IPS-18c (cell line): Measurements from ENCODE around the gene SCNN1B.
"Not testable (repeated sequence)": the region's sequence is repeated elsewhere in the genome, so short reads cannot be mapped to it uniquely, and the experiment has no call there.

Experiments used
- H3K4me3 ChIP-seq: 2 replicates; pipeline ENCODE4 v1.7.0; 2013; ENCODE audit warnings: low read depth, mild to moderate bottlenecking, low read length, moderate library complexity; ENCODE audit not compliant: insufficient read depth
- H3K9me3 ChIP-seq: one replicate; pipeline ENCODE4 v1.6.1; 2013; ENCODE audit warnings: mild to moderate bottlenecking, low read length, moderate library complexity; ENCODE audit not compliant: control insufficient read depth, insufficient read depth

The SCNN1B gene

GRCh38 chr16:23282568-23282967 is 19.5 kb upstream of the SCNN1B start:
- Histone ChIP-seq H3K9me3 (no peaks in the 10 kb centered on the region), H3K4me3 (no peak overlapping the region)

DNA sequence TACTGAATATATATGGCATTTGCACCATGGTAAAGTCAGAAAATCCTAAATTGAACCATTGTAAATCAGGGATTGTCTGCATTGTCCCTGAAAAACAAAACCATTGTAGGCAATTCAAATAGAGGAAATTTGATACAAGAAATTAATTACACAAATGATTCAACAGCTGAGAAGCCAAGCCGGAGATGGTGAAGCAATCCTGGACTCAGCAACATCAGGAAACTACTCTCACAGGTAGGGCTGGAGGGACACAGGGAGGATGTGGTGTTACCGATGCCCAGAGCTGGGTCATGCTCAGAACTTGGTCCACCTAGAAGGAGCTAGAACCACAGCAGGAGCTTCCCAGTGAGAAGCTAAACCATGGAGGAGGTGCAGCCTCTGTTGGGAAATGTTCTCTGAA is 18.5 kb upstream of the SCNN1B start:
- no peak overlapping the region for H3K4me3 ChIP-seq
- H3K9me3 ChIP-seq = no peaks in the 10 kb centered on the region

DNA sequence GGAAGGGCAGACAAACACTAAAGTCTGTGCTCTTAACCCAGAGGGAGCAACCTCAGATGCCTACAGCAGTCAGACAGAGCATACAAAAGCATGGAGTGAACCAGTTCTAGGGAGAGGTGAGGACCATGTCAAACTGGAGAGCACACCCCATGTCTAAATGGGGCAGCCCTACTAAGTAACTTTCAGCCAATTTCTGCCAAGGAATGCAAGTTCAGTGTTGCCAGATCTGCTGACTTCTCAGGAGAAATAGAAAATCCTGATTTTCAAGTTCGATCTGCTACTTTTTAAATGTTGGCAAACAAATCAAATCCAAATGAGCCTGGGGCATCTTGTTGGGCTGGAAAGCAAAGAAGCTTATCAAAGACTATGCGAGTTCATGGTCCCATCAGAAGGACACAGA is 17.5 kb upstream of the SCNN1B start:
- Histone ChIP-seq H3K9me3 (no peaks in the 10 kb centered on the region), H3K4me3 (no peak overlapping the region)

- H3K9me3 ChIP-seq = no peaks in the 10 kb centered on the region
- H3K4me3 ChIP-seq = no peak overlapping the region
Measured at GRCh38 chr16:23286131-23286532, 16.0 kb upstream of the SCNN1B start.

GRCh38 chr16:23288209-23288608 is 13.9 kb upstream of the SCNN1B start:
- Histone ChIP-seq H3K9me3 (no peaks in the 10 kb centered on the region), H3K4me3 (no peak overlapping the region)

DNA sequence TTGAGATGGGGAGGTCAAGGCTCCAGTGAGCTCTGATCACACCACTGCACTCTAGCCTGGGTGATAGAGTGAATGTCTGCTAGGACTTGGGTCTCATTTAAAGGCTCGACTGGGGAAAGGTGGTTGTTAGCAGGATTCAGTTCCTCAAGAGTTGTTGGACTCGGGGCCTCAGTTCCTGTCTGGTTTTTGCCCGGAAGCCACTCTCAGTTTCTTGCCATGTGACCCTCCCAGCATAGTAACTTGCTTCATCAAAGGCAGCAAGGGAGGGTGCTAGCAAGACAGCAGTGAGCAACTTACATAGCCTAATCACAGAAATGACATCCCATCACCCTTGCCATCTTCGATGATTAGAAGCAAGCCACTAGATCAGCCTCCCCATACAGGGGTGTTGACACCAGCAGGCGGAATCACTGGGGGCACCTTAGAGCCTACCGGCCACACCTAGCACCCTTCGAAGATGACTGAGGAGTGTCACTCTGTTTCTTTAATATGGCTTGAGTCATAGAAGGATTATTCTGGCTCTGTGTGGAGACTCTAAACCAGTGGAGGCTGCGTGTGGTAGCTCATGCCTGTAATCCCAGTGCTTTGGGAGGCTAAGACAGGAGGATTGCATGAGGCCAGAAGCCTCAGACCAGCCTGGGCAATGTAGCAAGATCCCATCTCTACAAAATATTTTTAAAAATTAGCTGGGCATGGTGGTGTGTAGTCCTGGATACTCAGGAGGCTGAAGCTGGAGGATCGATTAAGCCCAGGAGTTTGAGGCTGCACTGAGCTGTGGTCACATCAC is 13.2 kb upstream of the SCNN1B start:
- Histone ChIP-seq H3K4me3 (no peak overlapping the region), H3K9me3 (no peaks in the 10 kb centered on the region)

DNA sequence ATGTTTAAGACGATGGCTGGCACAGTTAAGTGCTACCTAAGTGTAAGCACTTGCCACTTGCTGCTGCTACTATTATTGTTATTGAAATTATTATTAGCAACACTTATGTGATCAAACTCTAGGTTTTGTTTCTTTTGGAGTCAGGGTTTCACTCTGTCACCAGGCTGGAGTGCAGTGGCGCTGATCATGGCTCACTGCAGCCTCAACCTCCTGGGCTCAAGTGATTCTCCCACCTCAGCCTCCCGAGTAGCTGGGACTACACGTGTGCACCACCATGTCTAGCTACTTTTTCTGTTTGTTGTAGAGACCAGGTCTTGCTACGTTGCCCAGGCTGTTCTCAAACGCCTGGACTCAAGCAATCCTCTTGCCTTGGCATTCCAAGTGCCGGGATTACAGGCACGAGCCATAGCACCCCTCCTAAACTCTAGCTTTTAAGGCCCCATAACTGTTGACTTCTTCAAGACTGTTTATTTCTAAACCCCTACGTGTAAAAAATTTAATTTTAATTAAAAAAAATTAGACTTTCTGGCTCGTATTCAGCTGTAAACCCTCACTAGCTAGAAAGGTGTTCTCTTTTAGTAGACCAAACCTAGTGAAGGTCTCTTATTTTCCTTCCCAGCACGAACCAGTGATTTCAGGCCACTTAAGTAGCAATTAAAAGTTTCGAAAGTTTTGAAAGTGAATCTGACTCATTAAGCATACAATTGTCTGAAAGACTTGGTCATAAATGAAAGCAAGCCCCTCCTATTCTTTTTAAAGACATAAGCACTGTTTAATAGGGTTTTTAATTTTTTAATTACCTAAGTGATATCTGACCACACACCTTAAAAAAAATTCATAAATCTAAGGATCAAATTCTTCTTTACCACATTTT is 11.7 kb upstream of the SCNN1B start:
- Histone ChIP-seq H3K9me3 (no peaks in the 10 kb centered on the region), H3K4me3 (no peak overlapping the region)

- Histone ChIP-seq H3K4me3 (no peak overlapping the region), H3K9me3 (no peaks in the 10 kb centered on the region)
Measured at GRCh38 chr16:23293016-23293415, 9.1 kb upstream of the SCNN1B start.

DNA sequence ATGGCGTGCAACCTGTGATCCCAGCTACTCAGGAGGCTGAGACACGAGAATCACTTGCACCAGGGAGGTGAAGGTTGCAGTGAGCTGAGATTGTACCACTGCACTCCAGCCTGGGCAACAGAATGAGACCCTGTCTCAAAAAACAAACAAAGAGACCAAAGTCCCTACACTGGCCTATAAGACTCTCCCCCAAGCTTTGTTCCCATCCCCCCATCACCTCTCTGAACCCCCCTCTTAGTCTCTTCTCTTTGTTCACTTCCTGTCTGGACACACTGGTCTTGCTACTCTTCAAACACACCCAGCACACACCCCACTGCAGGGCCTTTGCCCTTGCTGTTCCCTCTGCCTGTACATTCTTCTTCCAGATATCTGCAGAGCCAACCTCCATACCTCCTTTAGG is 7.8 kb upstream of the SCNN1B start:
- H3K9me3 ChIP-seq = no peaks in the 10 kb centered on the region
- H3K4me3 ChIP-seq = no peak overlapping the region

- Histone ChIP-seq H3K4me3 (no peak overlapping the region), H3K9me3 (peaks cover 4% of the 10 kb centered on the region)
Measured at GRCh38 chr16:23296994-23297393, 5.1 kb upstream of the SCNN1B start.

DNA sequence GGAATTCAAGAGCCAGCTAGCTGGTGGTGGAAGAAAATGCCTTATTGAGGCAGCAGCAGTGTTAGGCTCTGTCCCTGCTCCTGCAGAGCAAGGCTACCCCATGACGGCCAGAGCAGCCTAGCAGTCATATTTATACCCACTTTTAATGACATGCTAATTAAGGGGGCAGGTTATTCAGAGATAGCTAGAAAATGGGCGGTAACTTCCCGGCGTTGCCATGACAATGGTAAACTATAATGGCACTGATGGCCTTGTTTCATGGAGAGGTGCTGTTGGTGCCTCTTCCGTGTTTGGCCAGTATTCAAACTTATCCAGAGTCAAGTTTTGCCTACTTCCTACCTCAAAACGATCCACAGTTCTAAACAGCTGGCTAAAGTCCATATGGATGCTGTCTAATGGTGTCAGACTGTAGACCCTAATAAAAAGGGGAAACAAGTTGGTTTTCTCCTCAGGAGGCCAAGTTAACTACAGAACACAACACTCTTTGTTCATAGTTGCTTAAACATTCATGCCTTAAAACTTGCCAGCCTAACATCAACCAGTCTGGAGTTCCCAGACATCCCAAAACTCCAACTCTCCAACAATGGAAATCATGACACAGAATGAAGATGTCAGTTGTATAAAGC is 3.7 kb upstream of the SCNN1B start:
- Histone ChIP-seq H3K9me3 (peaks cover 6% of the 10 kb centered on the region), H3K4me3 (no peak overlapping the region)

DNA sequence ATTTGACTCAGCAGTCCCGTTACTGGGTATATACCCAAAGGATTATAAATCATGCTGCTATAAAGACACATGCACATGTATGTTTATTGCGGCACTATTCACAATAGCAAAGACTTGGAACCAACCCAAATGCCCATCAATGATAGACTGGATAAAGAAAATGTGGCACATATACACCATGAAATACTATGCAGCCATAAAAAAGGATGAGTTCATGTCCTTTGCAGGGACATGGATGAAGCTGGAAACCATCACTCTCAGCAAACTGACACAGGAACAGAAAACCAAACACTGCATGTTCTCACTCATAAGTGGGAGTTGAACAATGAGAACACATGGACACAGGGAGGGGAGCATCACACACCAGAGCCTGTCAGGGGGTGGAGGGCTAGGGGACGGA is 2.3 kb upstream of the SCNN1B start:
- H3K4me3 ChIP-seq, H3K9me3 ChIP-seq: not testable (repeated sequence)

DNA sequence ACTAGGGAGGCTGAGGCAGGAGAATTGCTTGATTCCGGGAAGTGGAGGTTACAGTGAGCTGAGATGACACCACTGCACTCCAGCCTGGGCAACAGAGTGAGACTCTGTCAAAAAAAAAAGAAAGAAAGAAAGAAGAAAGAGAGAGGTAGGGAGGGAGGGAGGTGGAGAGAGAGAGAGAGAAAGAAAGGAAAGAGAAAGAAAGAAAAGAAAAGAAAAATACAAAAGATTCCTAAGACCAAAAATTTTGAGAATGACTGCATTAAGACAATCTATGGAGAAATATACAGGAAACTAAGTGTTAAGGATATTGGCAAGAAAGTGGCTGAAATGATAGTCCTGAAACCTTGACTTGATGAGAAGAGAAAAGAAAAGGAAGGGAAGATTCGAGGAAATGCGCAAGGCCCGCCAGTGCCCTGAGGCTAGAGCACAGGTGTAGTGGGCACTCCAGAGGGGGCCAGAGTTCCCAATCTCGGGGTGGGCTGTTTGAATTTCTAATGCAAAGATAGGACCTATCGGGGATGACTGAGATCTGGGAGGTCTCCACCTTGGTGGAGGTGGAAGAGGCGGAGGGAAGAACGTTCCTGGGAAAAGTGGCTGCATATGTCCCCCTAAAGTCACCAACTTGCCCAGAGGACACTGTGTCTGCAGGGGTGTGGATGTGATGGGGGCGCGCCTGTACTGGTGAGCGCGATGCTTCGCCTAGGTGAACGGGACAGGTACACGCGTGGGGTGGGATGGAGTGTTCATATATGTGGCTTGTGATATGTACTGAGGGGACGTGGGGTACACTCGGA is 654 bp upstream of the SCNN1B start:
- peak overlapping the region; percentile 65 for H3K4me3 ChIP-seq

DNA sequence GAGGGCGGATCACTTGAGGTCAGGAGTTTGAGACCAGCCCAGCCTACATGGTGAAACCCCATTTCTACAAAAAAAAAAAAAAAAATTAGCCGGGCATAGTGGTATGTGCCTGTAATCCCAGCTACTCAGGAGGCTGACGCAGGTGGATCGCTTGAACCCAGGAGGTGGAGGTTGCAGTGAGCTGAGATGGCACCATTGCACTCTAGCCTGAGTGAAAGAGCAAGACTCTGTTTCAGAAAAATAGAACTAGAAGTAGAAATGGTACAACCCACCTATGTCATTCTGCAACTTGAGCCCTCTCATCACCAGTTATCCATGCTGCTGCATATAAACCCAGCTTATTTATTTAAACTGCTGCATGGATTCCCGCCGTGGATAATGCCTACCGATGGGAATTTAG is 1.6 kb downstream of the SCNN1B start:
- Histone ChIP-seq H3K4me3 (no peak overlapping the region), H3K9me3 (peaks cover 6% of the 10 kb centered on the region)

More for the DNA sequence above, 654 bp upstream of the SCNN1B start:
- peaks cover 6% of the 10 kb centered on the region for H3K9me3 ChIP-seq

- Histone ChIP-seq H3K9me3 (peaks cover 6% of the 10 kb centered on the region), H3K4me3 (no peak overlapping the region)
Measured at GRCh38 chr16:23304620-23305019, 2.5 kb downstream of the SCNN1B start.

GRCh38 chr16:23306199-23307100 is 4.3 kb downstream of the SCNN1B start:
- Histone ChIP-seq H3K4me3 (no peak overlapping the region), H3K9me3 (peaks cover 4% of the 10 kb centered on the region)
